Endodermal cell (in vitro differentiated cells): Measurements from ENCODE around the gene LPCAT4. TPM values are rescaled to one million over a fixed set of nuclear protein-coding genes. Genes with fewer than 3 reads are reported as not detected.
"Not testable (repeated sequence)": the region's sequence is repeated elsewhere in the genome, so short reads cannot be mapped to it uniquely, and the experiment has no call there.

ENCODE experiments used
- DNase-seq: peaks from one replicate; pipeline ENCODE4 v3.0.0-alpha.2; 2017
- H3K27ac ChIP-seq: 2 replicates; pipeline ENCODE4 v1.5.1; 2013; ENCODE audit warnings: mild to moderate bottlenecking, low read depth, low read length, moderate library complexity
- H3K27me3 ChIP-seq: 2 replicates; pipeline ENCODE4 v1.6.1; 2013; ENCODE audit warnings: mild to moderate bottlenecking, low read length, moderate library complexity; ENCODE audit not compliant: insufficient read depth, control insufficient read depth, poor library complexity, severe bottlenecking
- H3K36me3 ChIP-seq: 2 replicates; pipeline ENCODE4 v1.7.0; 2013; ENCODE audit warnings: mild to moderate bottlenecking, low read length, moderate library complexity; ENCODE audit not compliant: control insufficient read depth, insufficient read depth
- H3K4me1 ChIP-seq: one replicate; pipeline ENCODE4 v1.7.0; 2013; ENCODE audit warnings: low read length; ENCODE audit not compliant: control insufficient read depth, insufficient read depth
- H3K4me3 ChIP-seq: 2 replicates; pipeline ENCODE4 v1.5.1; 2013; ENCODE audit warnings: mild to moderate bottlenecking, low read length, moderate library complexity
- H3K9ac ChIP-seq: 2 replicates; pipeline ENCODE4 v1.6.1; 2013; ENCODE audit warnings: mild to moderate bottlenecking, low read length, moderate library complexity; ENCODE audit not compliant: poor library complexity, severe bottlenecking; ENCODE audit errors: extremely low read depth
- H3K9me3 ChIP-seq: 2 replicates; pipeline ENCODE4 v1.6.1; 2013; ENCODE audit warnings: mild to moderate bottlenecking, low read length, moderate library complexity; ENCODE audit not compliant: control insufficient read depth
- H3K27ac Mint-ChIP-seq: 2 replicates; pipeline ENCODE4 v1.8.0; 2020; ENCODE audit warnings: mixed read lengths
- H3K27me3 Mint-ChIP-seq: 2 replicates; pipeline ENCODE4 v1.8.0; 2021; ENCODE audit warnings: mild to moderate bottlenecking, mixed read lengths; ENCODE audit not compliant: insufficient read depth
- H3K36me3 Mint-ChIP-seq: 2 replicates; pipeline ENCODE4 v1.8.0; 2020; ENCODE audit warnings: low read depth, mixed read lengths
- H3K4me1 Mint-ChIP-seq: 2 replicates; pipeline ENCODE4 v1.8.0; 2020; ENCODE audit warnings: mixed read lengths
- H3K4me3 Mint-ChIP-seq: 2 replicates; pipeline ENCODE4 v1.8.0; 2020; ENCODE audit warnings: mild to moderate bottlenecking, moderate library complexity, mixed read lengths
- H3K9me3 Mint-ChIP-seq: 2 replicates; pipeline ENCODE4 v1.8.0; 2020; ENCODE audit warnings: mild to moderate bottlenecking, mixed read lengths
- CTCF ChIP-seq: fragments of 200-600 bp; sonication (generic); conservative IDR thresholded peaks from 2 replicates; pipeline ENCODE4 v1.5.0; 2021; ENCODE audit warnings: antibody characterized with exemption, mild to moderate bottlenecking
- WGBS, 2 experiments: methylation state at CpG; one replicate each; pipeline versions ENCODE4 v1.1.5 to v1.1.7; 2013; ENCODE audit warnings: missing lambda C conversion rate in 2 of 2, mixed read lengths in 1 of 2; ENCODE audit not compliant: insufficient coverage in 1 of 2, insufficient read length in 1 of 2; 5-methylcytosine and 5-hydroxymethylcytosine counted together
- total RNA-seq, 2 donors: library from RNA; stranded (reverse); fragmentation: NEBNext Ultra II Directional in 1 of 2; extraction: Animal tissue kit (Norgen Biotek cat#: 25700) in 1 of 2; gene quantifications; 2 replicates in 1 of 2; 3 replicates in 1 of 2; pipeline ENCODE4 v1.2.1, GENCODE V29; 2021

The LPCAT4 gene
- total RNA-seq, 2 donors from 2014 or later, result 64.7 to 65.6 TPM

- 83 to 93% methylated on average over 1 to 2 of the region's 2 CpGs for WGBS, 2 experiments
- DNase-seq, result no peak
- no peaks in the 10 kb centered on the region for H3K36me3 Mint-ChIP-seq
Measured at GRCh38 chr15:34376856-34377255, 9.9 kb upstream of the LPCAT4 start.

GRCh38 chr15:34375541-34375940, 8.5 kb upstream of the LPCAT4 start:
- H3K9me3 ChIP-seq, result peaks cover 11% of the 10 kb centered on the region
- H3K27me3 Mint-ChIP-seq, H3K4me3 Mint-ChIP-seq, DNase-seq, H3K27ac ChIP-seq, H3K36me3 Mint-ChIP-seq, H3K27me3 ChIP-seq, H3K4me1 Mint-ChIP-seq, H3K4me3 ChIP-seq, H3K27ac Mint-ChIP-seq, H3K4me1 ChIP-seq, H3K36me3 ChIP-seq, H3K9ac ChIP-seq: not testable (repeated sequence)
- WGBS, 2 experiments, result 80 to 100% methylated on average over 1 to 2 of the region's 2 CpGs
- H3K9me3 Mint-ChIP-seq, result peaks cover 21% of the 10 kb centered on the region

More at GRCh38 chr15:34376856-34377255, 9.9 kb upstream of the LPCAT4 start:
- Mint-ChIP-seq H3K27me3 (peaks cover 7% of the 10 kb centered on the region), H3K4me1 (peaks cover 7% of the 10 kb centered on the region), H3K9me3 (peaks cover 16% of the 10 kb centered on the region), H3K27ac (no peak overlapping the region), H3K4me3 (no peak overlapping the region)
- Histone ChIP-seq H3K36me3 (no peaks in the 10 kb centered on the region), H3K4me3 (no peak overlapping the region), H3K27me3 (no peaks in the 10 kb centered on the region), H3K9ac (no peak overlapping the region), H3K4me1 (no peaks in the 10 kb centered on the region), H3K27ac (no peak overlapping the region), H3K9me3 (peaks cover 5% of the 10 kb centered on the region)
- TF ChIP-seq CTCF, result no peak

- H3K9me3 Mint-ChIP-seq, result peaks cover 21% of the 10 kb centered on the region
- H3K4me1 Mint-ChIP-seq, result peaks cover 7% of the 10 kb centered on the region
- H3K27me3 Mint-ChIP-seq, result peaks cover 11% of the 10 kb centered on the region
- no peak for DNase-seq
- Histone ChIP-seq H3K4me1 (no peaks in the 10 kb centered on the region), H3K9me3 (peaks cover 11% of the 10 kb centered on the region), H3K27me3 (no peaks in the 10 kb centered on the region), H3K4me3 (no peak overlapping the region), H3K9ac (no peak overlapping the region), H3K36me3 (no peaks in the 10 kb centered on the region), H3K27ac (no peak overlapping the region)
- H3K36me3 Mint-ChIP-seq, result no peaks in the 10 kb centered on the region
- WGBS, 2 experiments, result no CpG with 5 or more reads among the region's 2 CpGs
- no peak for TF ChIP-seq CTCF
- H3K27ac Mint-ChIP-seq, result no peak overlapping the region
- no peak overlapping the region for H3K4me3 Mint-ChIP-seq
Measured at GRCh38 chr15:34374816-34375215, 7.8 kb upstream of the LPCAT4 start.

- 87 to 94% methylated on average over 4 to 8 of the region's 8 CpGs for WGBS, 2 experiments
- no peaks in the 10 kb centered on the region for H3K36me3 ChIP-seq
Measured at GRCh38 chr15:34373951-34374350, 7.0 kb upstream of the LPCAT4 start.

More at GRCh38 chr15:34373951-34374350, 7.0 kb upstream of the LPCAT4 start:
- H3K4me1 Mint-ChIP-seq, result peaks cover 7% of the 10 kb centered on the region
- Histone ChIP-seq H3K27me3 (no peaks in the 10 kb centered on the region), H3K27ac (no peak overlapping the region), H3K9me3 (peaks cover 11% of the 10 kb centered on the region), H3K4me1 (no peaks in the 10 kb centered on the region), H3K9ac (no peak overlapping the region), H3K4me3 (no peak overlapping the region)
- DNase-seq, result no peak
- TF ChIP-seq CTCF, result no peak
- no peak overlapping the region for H3K27ac Mint-ChIP-seq
- peaks cover 11% of the 10 kb centered on the region for H3K27me3 Mint-ChIP-seq
- no peaks in the 10 kb centered on the region for H3K36me3 Mint-ChIP-seq
- H3K4me3 Mint-ChIP-seq, result no peak overlapping the region
- H3K9me3 Mint-ChIP-seq, result peaks cover 21% of the 10 kb centered on the region
